Panc1 (cell line): ENCODE results near the gene SH3BP4. TPM values are rescaled to one million over a fixed set of nuclear protein-coding genes. Genes with fewer than 3 reads are reported as not detected.
A peak's percentile ranks its signal among the peaks of the same experiment; 100 is the strongest.

Source experiments
- ATAC-seq: fragments of 200-7000 bp; cut with Tn5 transposase; 2 replicates; pipeline ENCODE4 v1.9.1; 2020; ENCODE audit warnings: mild to moderate bottlenecking, moderate library complexity
- BruUV-seq: library from RNA; stranded (reverse); fragments of 400-500 nt; replicated peaks from 2 replicates; lab custom pipeline; 2021; lab: Mats Ljungman, UMichigan
- CTCF ChIA-PET: fragments of 300-600 bp; sonication (Branson Sonifier 250); formaldehyde crosslinking; loops from one replicate; lab custom pipeline; 2022; ENCODE audit warnings: antibody characterized with exemption; lab: Charles Lee
- POLR2A ChIA-PET: fragments of 300-600 bp; sonication (Branson Sonifier 250); formaldehyde crosslinking; loops from one replicate; lab custom pipeline; 2022; ENCODE audit warnings: antibody characterized with exemption; lab: Charles Lee
- DNase-seq: peaks from one replicate; pipeline ENCODE4 v3.0.0-alpha.2; 2010; ENCODE audit warnings: low read depth, low spot score
- H3K27ac ChIP-seq: 2 replicates; pipeline ENCODE4 v1.5.1; 2011; ENCODE audit warnings: mild to moderate bottlenecking, low read length, inconsistent platforms
- H3K27me3 ChIP-seq: fragments of 200-500 bp; sonication (Bioruptor generic); 2 replicates; pipeline ENCODE4 v1.6.0; 2014; ENCODE audit warnings: low read length, inconsistent platforms; ENCODE audit not compliant: control insufficient read depth, insufficient read depth
- H3K36me3 ChIP-seq: fragments of 200-500 bp; sonication (Bioruptor generic); 2 replicates; pipeline ENCODE4 v1.5.1; 2014; ENCODE audit warnings: inconsistent platforms, mild to moderate bottlenecking, low read length, moderate library complexity; ENCODE audit not compliant: control insufficient read depth, insufficient read depth
- H3K4me1 ChIP-seq: 2 replicates; pipeline ENCODE4 v1.5.1; 2011; ENCODE audit warnings: inconsistent platforms, mild to moderate bottlenecking, low read length, moderate library complexity; ENCODE audit not compliant: control insufficient read depth, insufficient read depth
- H3K4me3 ChIP-seq, 2 experiments: 2 replicates each; pipeline ENCODE4 v1.5.1; 2011 to 2012; ENCODE audit warnings: low read depth in 2 of 2, low read length in 2 of 2, mild to moderate bottlenecking in 2 of 2, inconsistent platforms in 1 of 2, moderate library complexity in 1 of 2
- H3K9me3 ChIP-seq: fragments of 200-500 bp; sonication (Bioruptor generic); 2 replicates; pipeline ENCODE4 v1.5.1; 2014; ENCODE audit warnings: low read depth, mild to moderate bottlenecking, inconsistent platforms, low read length, moderate library complexity; ENCODE audit not compliant: control insufficient read depth, insufficient read depth
- CTCF ChIP-seq: fragments of 450-650 bp; IDR thresholded peaks from 2 replicates; pipeline ENCODE4 v1.5.1; 2017; ENCODE audit warnings: mild to moderate bottlenecking
- POLR2AphosphoS5 ChIP-seq: IDR thresholded peaks from 2 replicates; pipeline ENCODE4 v1.6.1; 2012; ENCODE audit warnings: mild to moderate bottlenecking, low read depth, low read length, moderate library complexity
- SIN3A ChIP-seq: IDR thresholded peaks from 2 replicates; pipeline ENCODE4 v1.6.1; 2012; ENCODE audit warnings: low read depth, mild to moderate bottlenecking, low read length, moderate library complexity, borderline replicate concordance; ENCODE audit not compliant: insufficient read depth
- TCF7L2 ChIP-seq: IDR thresholded peaks from 2 replicates; pipeline ENCODE4 v1.6.1; 2011; ENCODE audit warnings: mild to moderate bottlenecking, low read depth, low read length, inconsistent platforms
- in situ Hi-C: cut with HindIII; loops from 2 replicates; pipeline ENCODE4 v1.10.0; 2016; ENCODE audit warnings: low sequenced_read_pairs, low pct_unique_long_range_greater_than_20kb
- intact Hi-C: fragments of 100-400 bp; cut with micrococcal nuclease; formaldehyde crosslinking; loops from one replicate; pipeline ENCODE4 v1.10.0; 2022; ENCODE audit not compliant: unreplicated experiment
- total RNA-seq: library from RNA; stranded (reverse); gene quantifications from one replicate; pipeline ENCODE4 v1.2.1, GENCODE V29; 2021; ENCODE audit not compliant: unreplicated experiment
- TF ChIP-seq, protein P1 (sequence below), 2 experiments: IDR thresholded peaks; 2 replicates each; pipeline ENCODE4 v1.6.1; 2011 to 2012; ENCODE audit warnings: low read depth in 2 of 2, control low read depth in 1 of 2, low read length in 1 of 2, mild to moderate bottlenecking in 1 of 2, moderate library complexity in 1 of 2; ENCODE audit not compliant: insufficient read depth in 1 of 2

The SH3BP4 gene
- total RNA-seq, 1 experiment from 2014 or later = 133 TPM

- in situ Hi-C loops (no loop called here), intact Hi-C loops (no loop called here)
- TF ChIP-seq SIN3A (no peak), TCF7L2 (no peak), CTCF (no peak), POLR2AphosphoS5 (no peak)
- TF ChIP-seq, protein P1, sequence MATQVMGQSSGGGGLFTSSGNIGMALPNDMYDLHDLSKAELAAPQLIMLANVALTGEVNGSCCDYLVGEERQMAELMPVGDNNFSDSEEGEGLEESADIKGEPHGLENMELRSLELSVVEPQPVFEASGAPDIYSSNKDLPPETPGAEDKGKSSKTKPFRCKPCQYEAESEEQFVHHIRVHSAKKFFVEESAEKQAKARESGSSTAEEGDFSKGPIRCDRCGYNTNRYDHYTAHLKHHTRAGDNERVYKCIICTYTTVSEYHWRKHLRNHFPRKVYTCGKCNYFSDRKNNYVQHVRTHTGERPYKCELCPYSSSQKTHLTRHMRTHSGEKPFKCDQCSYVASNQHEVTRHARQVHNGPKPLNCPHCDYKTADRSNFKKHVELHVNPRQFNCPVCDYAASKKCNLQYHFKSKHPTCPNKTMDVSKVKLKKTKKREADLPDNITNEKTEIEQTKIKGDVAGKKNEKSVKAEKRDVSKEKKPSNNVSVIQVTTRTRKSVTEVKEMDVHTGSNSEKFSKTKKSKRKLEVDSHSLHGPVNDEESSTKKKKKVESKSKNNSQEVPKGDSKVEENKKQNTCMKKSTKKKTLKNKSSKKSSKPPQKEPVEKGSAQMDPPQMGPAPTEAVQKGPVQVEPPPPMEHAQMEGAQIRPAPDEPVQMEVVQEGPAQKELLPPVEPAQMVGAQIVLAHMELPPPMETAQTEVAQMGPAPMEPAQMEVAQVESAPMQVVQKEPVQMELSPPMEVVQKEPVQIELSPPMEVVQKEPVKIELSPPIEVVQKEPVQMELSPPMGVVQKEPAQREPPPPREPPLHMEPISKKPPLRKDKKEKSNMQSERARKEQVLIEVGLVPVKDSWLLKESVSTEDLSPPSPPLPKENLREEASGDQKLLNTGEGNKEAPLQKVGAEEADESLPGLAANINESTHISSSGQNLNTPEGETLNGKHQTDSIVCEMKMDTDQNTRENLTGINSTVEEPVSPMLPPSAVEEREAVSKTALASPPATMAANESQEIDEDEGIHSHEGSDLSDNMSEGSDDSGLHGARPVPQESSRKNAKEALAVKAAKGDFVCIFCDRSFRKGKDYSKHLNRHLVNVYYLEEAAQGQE (IDR thresholded peaks at IDR 0.05; ENCODE audit: insufficient read depth in 1 of 2, low read depth in 2 of 2, low read length in 1 of 2) = no peak
- ChIA-PET POLR2A (no interaction called here), CTCF (no interaction called here)
- peaks cover 95% of the 10 kb centered on the region for H3K4me1 ChIP-seq
- no peaks in the 10 kb centered on the region for H3K9me3 ChIP-seq
- peak overlapping the region; percentile 100 for H3K27ac ChIP-seq
- H3K36me3 ChIP-seq = no peaks in the 10 kb centered on the region; the same call in 1 of the 2 replicates
- no TSS peak for BruUV-seq
- DNase-seq (no peak), ATAC-seq (no peak)
- H3K27me3 ChIP-seq = no peaks in the 10 kb centered on the region
- peak overlapping the region; percentile 4 to 39; a peak in 2 of 4 replicates for H3K4me3 ChIP-seq
These were observed 12.2 kb downstream of the SH3BP4 start for GRCh38 chr2:234963773-234964615.

DNA sequence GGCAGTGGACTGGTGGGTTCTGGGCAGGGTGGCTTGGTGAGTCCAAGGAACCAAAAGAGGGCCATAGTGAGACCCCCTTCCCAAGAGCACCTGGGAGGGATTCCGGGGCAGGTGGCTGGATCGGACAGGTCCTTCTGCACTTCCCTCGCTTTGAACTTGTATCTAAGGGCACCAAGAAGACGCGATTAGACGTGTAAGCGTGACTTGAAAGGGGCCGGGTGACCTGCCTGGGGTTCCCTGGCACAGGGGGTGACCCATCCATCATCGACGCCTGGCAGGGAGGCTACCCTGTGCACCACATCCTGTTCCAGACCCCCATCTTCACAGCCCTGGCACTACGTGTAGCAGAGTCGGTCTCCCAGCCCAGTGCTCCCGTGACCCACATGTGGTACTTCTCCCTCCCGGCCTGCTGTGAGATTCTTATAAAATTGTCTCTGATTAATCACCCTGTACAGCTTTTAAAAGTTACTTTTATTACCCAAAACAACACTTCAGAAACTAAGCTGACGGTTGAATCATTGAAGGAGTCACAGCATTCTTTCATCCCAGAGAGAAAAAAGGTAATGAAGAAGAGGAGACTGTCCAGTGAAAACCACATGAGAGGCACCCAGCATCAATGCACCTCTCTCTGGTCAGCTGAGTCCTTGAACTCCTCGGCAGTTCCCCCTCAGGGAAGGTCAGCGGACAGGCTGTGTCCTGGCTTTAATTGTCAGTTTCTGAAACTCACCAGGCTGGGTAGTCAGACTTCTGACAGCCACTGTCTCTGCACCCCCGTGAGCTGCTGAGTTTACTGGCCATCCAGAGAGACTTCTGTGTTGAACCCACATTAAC, 13.0 kb downstream of the SH3BP4 start:
- CTCF ChIA-PET = no interaction called here
- Histone ChIP-seq H3K36me3 (no peaks in the 10 kb centered on the region; the same call in 1 of the 2 replicates), H3K9me3 (no peaks in the 10 kb centered on the region), H3K4me1 (peaks cover 93% of the 10 kb centered on the region), H3K27ac (peak overlapping the region; percentile 100), H3K4me3 (peak overlapping the region in 1 of 2 experiments; percentile 8; a peak in 1 of 4 replicates), H3K27me3 (no peaks in the 10 kb centered on the region)
- peak; percentile 74 for TF ChIP-seq TCF7L2
- TF ChIP-seq, protein P1 (IDR thresholded peaks at IDR 0.05; ENCODE audit: insufficient read depth in 1 of 2, low read depth in 2 of 2, low read length in 1 of 2) = no peak
- intact Hi-C loops (loop anchor here (5.0 kb wide), 1 partner anchor 137 kb away; no protein-coding TSS in a partner anchor), in situ Hi-C loops (no loop called here)
- no TSS peak for BruUV-seq
- POLR2A ChIA-PET = interaction anchor here (0.7 kb wide), 1 partner anchor 20 kb away, joined by 3 read pairs; no protein-coding TSS in a partner anchor
- no peak for DNase-seq
- no peak for ATAC-seq
